ENCODE measurements around the gene COPS8. TPM values are rescaled to one million over a fixed set of nuclear protein-coding genes. Genes with fewer than 3 reads are reported as not detected.
A peak's percentile ranks its signal among the peaks of the same experiment; 100 is the strongest.

The COPS8 gene
- total and polyA plus RNA-seq, 2 of the 4 experiments (the other 2 are of a cell fraction): 47.0 to 64.9 TPM

GRCh38 chr2:237126519-237127174, 41.0 kb downstream of the COPS8 start:
- H2AFZ ChIP-seq (replicated peaks; ENCODE audit: low read length, poor library complexity): peak overlapping the region; percentile 66
- in situ Hi-C loops (cut with MboI; ENCODE audit: low sequenced_read_pairs): no loop called here
- H3K9me1 ChIP-seq (ENCODE audit: insufficient read depth, low read length): peaks cover 29% of the 10 kb centered on the region
- H3K9ac ChIP-seq (ENCODE audit: low read depth, low read length): peak overlapping the region; percentile 17; the same call in 1 of the 2 replicates
- no peak overlapping the region for H3K4me2 ChIP-seq (ENCODE audit: low read depth, low read length)
- H3K27ac ChIP-seq (ENCODE audit: insufficient read depth, low read length): peak overlapping the region; percentile 37
- H2BK20ac ChIP-seq (ENCODE audit: low read depth, low read length): peak overlapping the region; percentile 96
- no peak overlapping the region for H3K4me3 ChIP-seq (ENCODE audit: insufficient read depth, low read depth, low read length)
- H3K79me1 ChIP-seq (ENCODE audit: low read depth in 1 of 2, low read length in 2 of 2): peaks cover 0 to 28% of the 10 kb centered on the region in 2 experiments; a peak in 3 of 4 replicates
- H2AK5ac ChIP-seq (ENCODE audit: low read depth, low read length): peak overlapping the region; percentile 94
- peaks cover 20% of the 10 kb centered on the region for H3K4me1 ChIP-seq (ENCODE audit: control insufficient read depth, insufficient read depth, low read length)
- POLR2A ChIA-PET (ENCODE audit: unreplicated experiment): no interaction called here
- peak overlapping the region; percentile 11 for H4K5ac ChIP-seq (ENCODE audit: low read depth, low read length)
- no TSS peak for BruUV-seq (replicated peaks)
- peak overlapping the region; percentile 95 for H2BK15ac ChIP-seq (ENCODE audit: low read depth, low read length)
- peak overlapping the region; percentile 79 for H3K4ac ChIP-seq (ENCODE audit: low read depth, low read length)
- H3K36me3 ChIP-seq (ENCODE audit: control insufficient read depth, insufficient read depth, low read length): no peaks in the 10 kb centered on the region
- WGBS, 2 experiments (ENCODE audit: extremely low coverage in 2 of 2, insufficient read length in 1 of 2): 83% methylated on average over 2 of the region's 13 CpGs; no CpG with 5 or more reads in 1 of the 2 experiments
- DNase-seq: no peak
- H3K14ac ChIP-seq (replicated peaks; ENCODE audit: low read depth, low read length): peak overlapping the region; percentile 79
- TF ChIP-seq BHLHE40 (IDR thresholded peaks at IDR 0.05; ENCODE audit: low read depth, low read length) (no peak), CEBPB (IDR thresholded peaks at IDR 0.05; ENCODE audit: low read depth, low read length) (no peak), ELK1 (IDR thresholded peaks at IDR 0.05; ENCODE audit: borderline replicate concordance, low read depth, low read length) (no peak), RCOR1 (IDR thresholded peaks at IDR 0.05; ENCODE audit: insufficient replicate concordance, low read length) (no peak), CTCF (conservative IDR thresholded peaks at IDR 0.05; ENCODE audit: low read depth, low read length) (no peak), SMC3 (IDR thresholded peaks at IDR 0.05; ENCODE audit: low read depth, low read length) (no peak), USF2 (IDR thresholded peaks at IDR 0.05; ENCODE audit: low read depth, low read length) (no peak), NFE2L2 (IDR thresholded peaks at IDR 0.05; ENCODE audit: low read depth, low read length) (no peak)
- no peaks in the 10 kb centered on the region for H3K27me3 ChIP-seq (ENCODE audit: control insufficient read depth, insufficient read depth, low read length)
- peak overlapping the region; percentile 81 to 87 for H4K8ac ChIP-seq (ENCODE audit: low read depth in 2 of 2, low read length in 2 of 2)
- H3K9me3 ChIP-seq (ENCODE audit: control insufficient read depth, insufficient read depth, low read length): no peaks in the 10 kb centered on the region
- peak overlapping the region; percentile 91 for H3K18ac ChIP-seq (ENCODE audit: low read depth, low read length)
- H3K56ac ChIP-seq (ENCODE audit: extremely low read depth, insufficient read depth, low read length): peak overlapping the region; percentile 37; the same call in 1 of the 2 replicates
- H3K23ac ChIP-seq (ENCODE audit: low read depth, low read length): peak overlapping the region; percentile 74
- peak overlapping the region; percentile 94 for H4K91ac ChIP-seq (ENCODE audit: insufficient read depth, low read depth, low read length)
- CTCF ChIA-PET: interaction anchor here (0.5 to 0.8 kb wide), 2 partner anchors 39 to 192 kb away, joined by 3 to 4 read pairs; no protein-coding TSS in a partner anchor
- intact Hi-C loops (cut with micrococcal nuclease): loop anchor here (10.0 kb wide), 1 partner anchor 348 kb away; no protein-coding TSS in a partner anchor
- ATAC-seq (ENCODE audit: low read depth): no peak
- peak overlapping the region; percentile 98 for H2BK120ac ChIP-seq (ENCODE audit: low read depth, low read length)
- H2BK5ac ChIP-seq (ENCODE audit: low read depth, low read length, poor library complexity, severe bottlenecking): peak overlapping the region; percentile 1
- no peaks in the 10 kb centered on the region for H4K20me1 ChIP-seq (ENCODE audit: insufficient read depth, low read length)
- dilution Hi-C loops (cut with HindIII; ENCODE audit: low sequenced_read_pairs, unreplicated experiment): no loop called here
- H2AK9ac ChIP-seq (replicated peaks; ENCODE audit: low read depth, low read length, poor library complexity): peak overlapping the region; percentile 60
